WTC11 (cell line): ENCODE measurements around the gene BBS9. TPM values are rescaled to one million over a fixed set of nuclear protein-coding genes. Genes with fewer than 3 reads are reported as not detected.

Source experiments
- ATAC-seq: fragments of 200-7000 bp; cut with Tn5 transposase; 2 replicates; pipeline ENCODE4 v1.10.0; 2021; ENCODE audit warnings: mild to moderate bottlenecking, moderate library complexity
- CTCF ChIA-PET: fragments of 300-600 bp; sonication (Branson Sonifier 250); formaldehyde crosslinking; loops from one replicate; lab custom pipeline; 2021; ENCODE audit warnings: antibody characterized with exemption; lab: Charles Lee
- POLR2A ChIA-PET: fragments of 350-600 bp; sonication (Branson Sonifier 250); formaldehyde crosslinking; loops from one replicate; lab custom pipeline; 2021; ENCODE audit warnings: antibody characterized with exemption; lab: Charles Lee
- DNase-seq: peaks from one replicate; pipeline ENCODE4 v3.0.0; 2021; ENCODE audit warnings: low spot score
- H3K27ac Mint-ChIP-seq: 2 replicates; pipeline ENCODE4 v1.8.0; 2021; ENCODE audit warnings: mixed read lengths
- H3K27me3 Mint-ChIP-seq: 2 replicates; pipeline ENCODE4 v1.8.0; 2021; ENCODE audit warnings: low read depth, mild to moderate bottlenecking, moderate library complexity, mixed read lengths
- H3K36me3 Mint-ChIP-seq: 2 replicates; pipeline ENCODE4 v1.8.0; 2021; ENCODE audit warnings: mixed read lengths
- H3K4me1 Mint-ChIP-seq: 2 replicates; pipeline ENCODE4 v1.8.0; 2022; ENCODE audit warnings: mixed read lengths
- H3K4me3 Mint-ChIP-seq: 2 replicates; pipeline ENCODE4 v1.8.0; 2021; ENCODE audit warnings: mild to moderate bottlenecking, moderate library complexity, mixed read lengths
- H3K9me3 Mint-ChIP-seq: 2 replicates; pipeline ENCODE4 v1.8.0; 2021; ENCODE audit warnings: mixed read lengths
- ATF1 ChIP-seq: sonication (generic); formaldehyde crosslinking; IDR thresholded peaks from 2 replicates; pipeline ENCODE4 v1.8.1; 2023; ENCODE audit warnings: mild to moderate bottlenecking, moderate library complexity, missing genetic modification reagents
- EMX1 ChIP-seq: fragments of 250-450 bp; sonication (Bioruptor Pico); IDR thresholded peaks from 2 replicates; pipeline ENCODE4 v1.8.0; 2021; ENCODE audit warnings: mild to moderate bottlenecking
- FOXJ3 ChIP-seq: sonication (generic); formaldehyde crosslinking; IDR thresholded peaks from 2 replicates; pipeline ENCODE4 v1.9.0; 2021; ENCODE audit warnings: missing genetic modification reagents, mild to moderate bottlenecking, borderline replicate concordance
- GRHL2 ChIP-seq: fragments of 250-450 bp; sonication (Bioruptor Pico); IDR thresholded peaks from 2 replicates; pipeline ENCODE4 v1.8.0; 2022; ENCODE audit warnings: mild to moderate bottlenecking, moderate library complexity; ENCODE audit not compliant: insufficient replicate concordance, severe bottlenecking
- NFATC4 ChIP-seq: fragments of 250-450 bp; sonication (Bioruptor Pico); IDR thresholded peaks from 2 replicates; pipeline ENCODE4 v1.9.0; 2021; ENCODE audit warnings: mild to moderate bottlenecking
- NR2C2 ChIP-seq: sonication (generic); formaldehyde crosslinking; IDR thresholded peaks from 2 replicates; pipeline ENCODE4 v1.8.0; 2022; ENCODE audit warnings: mild to moderate bottlenecking, missing genetic modification reagents
- SOX15 ChIP-seq: fragments of 250-450 bp; sonication (Bioruptor Pico); IDR thresholded peaks from 2 replicates; pipeline ENCODE4 v1.9.0; 2021; ENCODE audit warnings: mild to moderate bottlenecking
- TEAD1 ChIP-seq: sonication (generic); formaldehyde crosslinking; IDR thresholded peaks from 2 replicates; pipeline ENCODE4 v1.8.0; 2022; ENCODE audit warnings: mild to moderate bottlenecking, missing genetic modification reagents
- ZNF121 ChIP-seq: sonication (generic); formaldehyde crosslinking; IDR thresholded peaks from 2 replicates; pipeline ENCODE4 v1.8.0; 2023; ENCODE audit warnings: missing genetic modification reagents
- ZNF219 ChIP-seq: sonication (generic); formaldehyde crosslinking; IDR thresholded peaks from 2 replicates; pipeline ENCODE4 v1.8.0; 2023; ENCODE audit warnings: missing genetic modification reagents, mild to moderate bottlenecking, borderline replicate concordance
- ZNF317 ChIP-seq: sonication (generic); formaldehyde crosslinking; IDR thresholded peaks from 2 replicates; pipeline ENCODE4 v1.8.1; 2023; ENCODE audit warnings: low read depth, mild to moderate bottlenecking, moderate library complexity, missing genetic modification reagents, borderline replicate concordance
- ZNF423 ChIP-seq: fragments of 250-450 bp; sonication (Bioruptor Pico); IDR thresholded peaks from 2 replicates; pipeline ENCODE4 v2.1.2; 2022; ENCODE audit warnings: mild to moderate bottlenecking, moderate library complexity
- total RNA-seq: library from RNA; stranded (reverse); gene quantifications from 3 replicates; pipeline ENCODE4 v1.2.3, GENCODE V29; 2021
- TF ChIP-seq, protein P1 (sequence below): sonication (generic); formaldehyde crosslinking; IDR thresholded peaks from 2 replicates; pipeline ENCODE4 v1.8.1; 2023; ENCODE audit warnings: mild to moderate bottlenecking, missing genetic modification reagents, moderate library complexity
- TF ChIP-seq, protein P2 (sequence below): sonication (generic); formaldehyde crosslinking; conservative IDR thresholded peaks from 2 replicates; pipeline ENCODE4 v1.8.1; 2023; ENCODE audit warnings: mild to moderate bottlenecking, low read depth, missing genetic modification reagents, moderate library complexity
- TF ChIP-seq, protein P3 (sequence below): sonication (generic); formaldehyde crosslinking; IDR thresholded peaks from 2 replicates; pipeline ENCODE4 v1.8.1; 2022; ENCODE audit warnings: mild to moderate bottlenecking, missing genetic modification reagents, moderate library complexity, borderline replicate concordance
- TF ChIP-seq, protein P4 (sequence below): fragments of 250-450 bp; sonication (Bioruptor Pico); IDR thresholded peaks from 2 replicates; pipeline ENCODE4 v1.9.0; 2021; ENCODE audit warnings: mild to moderate bottlenecking
- TF ChIP-seq, protein P5 (sequence below): sonication (generic); formaldehyde crosslinking; IDR thresholded peaks from 2 replicates; pipeline ENCODE4 v1.8.0; 2022; ENCODE audit warnings: mild to moderate bottlenecking, missing genetic modification reagents
- TF ChIP-seq, protein P6 (sequence below): sonication (generic); formaldehyde crosslinking; IDR thresholded peaks from 2 replicates; pipeline ENCODE4 v1.8.1; 2023; ENCODE audit warnings: mild to moderate bottlenecking, missing genetic modification reagents
- TF ChIP-seq, protein P7 (sequence below): fragments of 200-600 bp; IDR thresholded peaks from 2 replicates; pipeline ENCODE4 v1.8.0; 2022; ENCODE audit warnings: antibody characterized with exemption

Gene BBS9
- total RNA-seq, 1 experiment from 2014 or later, result 56.6 TPM

DNA sequence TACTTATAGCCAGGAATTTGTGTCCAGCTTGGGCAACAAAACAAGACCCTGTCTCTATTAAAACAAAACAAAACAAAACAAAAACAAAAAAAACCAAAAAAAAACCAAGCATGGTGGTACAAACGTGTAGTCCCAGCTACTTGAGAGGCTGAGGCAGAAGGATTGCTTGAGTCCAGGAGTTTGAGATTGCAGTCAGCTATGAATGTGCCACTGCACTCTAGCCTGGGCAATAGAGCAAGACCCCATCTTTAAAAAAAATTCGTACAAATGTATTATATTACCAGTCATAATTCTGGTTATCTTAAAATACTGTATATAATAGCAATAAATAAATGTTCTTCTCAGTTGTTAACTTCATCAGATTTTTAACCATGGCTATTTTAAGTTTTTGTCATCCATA is 2.3 kb upstream of the BBS9 start:
- Mint-ChIP-seq H3K4me3 (no peak overlapping the region), H3K27ac (no peak overlapping the region), H3K9me3 (no peaks in the 10 kb centered on the region), H3K27me3 (peaks cover 5% of the 10 kb centered on the region), H3K36me3 (no peaks in the 10 kb centered on the region), H3K4me1 (peaks cover 12% of the 10 kb centered on the region)
- TF ChIP-seq TEAD1 (no peak), ZNF121 (CRISPR knock-in tag) (peak; percentile 66; the same call in 1 of the 2 replicates), NFATC4 (CRISPR knock-in tag) (no peak)
- POLR2A ChIA-PET, result no interaction called here
- no peak for ATAC-seq
- DNase-seq, result no peak
- CTCF ChIA-PET, result no interaction called here

DNA sequence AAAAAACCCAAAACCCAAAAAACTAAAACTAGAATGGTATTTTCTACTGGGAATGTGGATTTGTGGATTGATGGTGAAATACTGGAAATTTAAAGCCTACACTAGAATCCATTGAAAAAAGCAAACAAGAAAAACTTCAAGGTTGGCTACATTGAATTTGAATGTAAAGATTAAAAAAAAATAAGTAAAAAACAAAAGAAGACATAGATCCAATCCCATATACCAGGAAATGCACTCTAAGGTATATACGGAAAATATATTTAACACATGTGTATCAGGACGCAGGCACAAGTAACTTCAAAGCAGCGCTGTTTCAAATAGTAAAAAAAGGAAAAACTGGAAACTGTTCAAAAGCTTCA is 754 bp upstream of the BBS9 start:
- CTCF ChIA-PET, result no interaction called here
- Mint-ChIP-seq H3K27ac (no peak overlapping the region), H3K4me3 (peak overlapping the region; percentile 93), H3K4me1 (peaks cover 12% of the 10 kb centered on the region), H3K36me3 (no peaks in the 10 kb centered on the region), H3K27me3 (peaks cover 3% of the 10 kb centered on the region), H3K9me3 (no peaks in the 10 kb centered on the region)
- POLR2A ChIA-PET, result no interaction called here
- DNase-seq, result no peak
- no peak for ATAC-seq
- no peak for TF ChIP-seq ZNF317 (CRISPR knock-in tag)
- no peak for TF ChIP-seq ZNF121 (CRISPR knock-in tag)
- TF ChIP-seq, protein P1, sequence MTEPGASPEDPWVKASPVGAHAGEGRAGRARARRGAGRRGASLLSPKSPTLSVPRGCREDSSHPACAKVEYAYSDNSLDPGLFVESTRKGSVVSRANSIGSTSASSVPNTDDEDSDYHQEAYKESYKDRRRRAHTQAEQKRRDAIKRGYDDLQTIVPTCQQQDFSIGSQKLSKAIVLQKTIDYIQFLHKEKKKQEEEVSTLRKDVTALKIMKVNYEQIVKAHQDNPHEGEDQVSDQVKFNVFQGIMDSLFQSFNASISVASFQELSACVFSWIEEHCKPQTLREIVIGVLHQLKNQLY, result no peak
- no peak for TF ChIP-seq GRHL2 (CRISPR knock-in tag)
- TF ChIP-seq, protein P2, sequence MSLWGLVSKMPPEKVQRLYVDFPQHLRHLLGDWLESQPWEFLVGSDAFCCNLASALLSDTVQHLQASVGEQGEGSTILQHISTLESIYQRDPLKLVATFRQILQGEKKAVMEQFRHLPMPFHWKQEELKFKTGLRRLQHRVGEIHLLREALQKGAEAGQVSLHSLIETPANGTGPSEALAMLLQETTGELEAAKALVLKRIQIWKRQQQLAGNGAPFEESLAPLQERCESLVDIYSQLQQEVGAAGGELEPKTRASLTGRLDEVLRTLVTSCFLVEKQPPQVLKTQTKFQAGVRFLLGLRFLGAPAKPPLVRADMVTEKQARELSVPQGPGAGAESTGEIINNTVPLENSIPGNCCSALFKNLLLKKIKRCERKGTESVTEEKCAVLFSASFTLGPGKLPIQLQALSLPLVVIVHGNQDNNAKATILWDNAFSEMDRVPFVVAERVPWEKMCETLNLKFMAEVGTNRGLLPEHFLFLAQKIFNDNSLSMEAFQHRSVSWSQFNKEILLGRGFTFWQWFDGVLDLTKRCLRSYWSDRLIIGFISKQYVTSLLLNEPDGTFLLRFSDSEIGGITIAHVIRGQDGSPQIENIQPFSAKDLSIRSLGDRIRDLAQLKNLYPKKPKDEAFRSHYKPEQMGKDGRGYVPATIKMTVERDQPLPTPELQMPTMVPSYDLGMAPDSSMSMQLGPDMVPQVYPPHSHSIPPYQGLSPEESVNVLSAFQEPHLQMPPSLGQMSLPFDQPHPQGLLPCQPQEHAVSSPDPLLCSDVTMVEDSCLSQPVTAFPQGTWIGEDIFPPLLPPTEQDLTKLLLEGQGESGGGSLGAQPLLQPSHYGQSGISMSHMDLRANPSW, result no peak
- TF ChIP-seq, protein P3, sequence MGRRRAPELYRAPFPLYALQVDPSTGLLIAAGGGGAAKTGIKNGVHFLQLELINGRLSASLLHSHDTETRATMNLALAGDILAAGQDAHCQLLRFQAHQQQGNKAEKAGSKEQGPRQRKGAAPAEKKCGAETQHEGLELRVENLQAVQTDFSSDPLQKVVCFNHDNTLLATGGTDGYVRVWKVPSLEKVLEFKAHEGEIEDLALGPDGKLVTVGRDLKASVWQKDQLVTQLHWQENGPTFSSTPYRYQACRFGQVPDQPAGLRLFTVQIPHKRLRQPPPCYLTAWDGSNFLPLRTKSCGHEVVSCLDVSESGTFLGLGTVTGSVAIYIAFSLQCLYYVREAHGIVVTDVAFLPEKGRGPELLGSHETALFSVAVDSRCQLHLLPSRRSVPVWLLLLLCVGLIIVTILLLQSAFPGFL, result no peak
- TF ChIP-seq, protein P4, sequence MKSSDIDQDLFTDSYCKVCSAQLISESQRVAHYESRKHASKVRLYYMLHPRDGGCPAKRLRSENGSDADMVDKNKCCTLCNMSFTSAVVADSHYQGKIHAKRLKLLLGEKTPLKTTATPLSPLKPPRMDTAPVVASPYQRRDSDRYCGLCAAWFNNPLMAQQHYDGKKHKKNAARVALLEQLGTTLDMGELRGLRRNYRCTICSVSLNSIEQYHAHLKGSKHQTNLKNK (CRISPR knock-in tag), result no peak
- TF ChIP-seq, protein P5, sequence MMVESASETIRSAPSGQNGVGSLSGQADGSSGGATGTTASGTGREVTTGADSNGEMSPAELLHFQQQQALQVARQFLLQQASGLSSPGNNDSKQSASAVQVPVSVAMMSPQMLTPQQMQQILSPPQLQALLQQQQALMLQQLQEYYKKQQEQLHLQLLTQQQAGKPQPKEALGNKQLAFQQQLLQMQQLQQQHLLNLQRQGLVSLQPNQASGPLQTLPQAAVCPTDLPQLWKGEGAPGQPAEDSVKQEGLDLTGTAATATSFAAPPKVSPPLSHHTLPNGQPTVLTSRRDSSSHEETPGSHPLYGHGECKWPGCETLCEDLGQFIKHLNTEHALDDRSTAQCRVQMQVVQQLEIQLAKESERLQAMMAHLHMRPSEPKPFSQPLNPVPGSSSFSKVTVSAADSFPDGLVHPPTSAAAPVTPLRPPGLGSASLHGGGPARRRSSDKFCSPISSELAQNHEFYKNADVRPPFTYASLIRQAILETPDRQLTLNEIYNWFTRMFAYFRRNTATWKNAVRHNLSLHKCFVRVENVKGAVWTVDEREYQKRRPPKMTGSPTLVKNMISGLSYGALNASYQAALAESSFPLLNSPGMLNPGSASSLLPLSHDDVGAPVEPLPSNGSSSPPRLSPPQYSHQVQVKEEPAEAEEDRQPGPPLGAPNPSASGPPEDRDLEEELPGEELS, result no peak
- no peak for TF ChIP-seq SOX15 (CRISPR knock-in tag)
- TF ChIP-seq ZNF423, result no peak
- no peak for TF ChIP-seq FOXJ3 (CRISPR knock-in tag)
- TF ChIP-seq ZNF219, result no peak
- TF ChIP-seq ATF1 (CRISPR knock-in tag), result no peak
- no peak for TF ChIP-seq NR2C2 (CRISPR knock-in tag)
- TF ChIP-seq EMX1, result no peak
- TF ChIP-seq, protein P6, sequence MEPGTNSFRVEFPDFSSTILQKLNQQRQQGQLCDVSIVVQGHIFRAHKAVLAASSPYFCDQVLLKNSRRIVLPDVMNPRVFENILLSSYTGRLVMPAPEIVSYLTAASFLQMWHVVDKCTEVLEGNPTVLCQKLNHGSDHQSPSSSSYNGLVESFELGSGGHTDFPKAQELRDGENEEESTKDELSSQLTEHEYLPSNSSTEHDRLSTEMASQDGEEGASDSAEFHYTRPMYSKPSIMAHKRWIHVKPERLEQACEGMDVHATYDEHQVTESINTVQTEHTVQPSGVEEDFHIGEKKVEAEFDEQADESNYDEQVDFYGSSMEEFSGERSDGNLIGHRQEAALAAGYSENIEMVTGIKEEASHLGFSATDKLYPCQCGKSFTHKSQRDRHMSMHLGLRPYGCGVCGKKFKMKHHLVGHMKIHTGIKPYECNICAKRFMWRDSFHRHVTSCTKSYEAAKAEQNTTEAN (CRISPR knock-in tag), result no peak
- TF ChIP-seq, protein P7, sequence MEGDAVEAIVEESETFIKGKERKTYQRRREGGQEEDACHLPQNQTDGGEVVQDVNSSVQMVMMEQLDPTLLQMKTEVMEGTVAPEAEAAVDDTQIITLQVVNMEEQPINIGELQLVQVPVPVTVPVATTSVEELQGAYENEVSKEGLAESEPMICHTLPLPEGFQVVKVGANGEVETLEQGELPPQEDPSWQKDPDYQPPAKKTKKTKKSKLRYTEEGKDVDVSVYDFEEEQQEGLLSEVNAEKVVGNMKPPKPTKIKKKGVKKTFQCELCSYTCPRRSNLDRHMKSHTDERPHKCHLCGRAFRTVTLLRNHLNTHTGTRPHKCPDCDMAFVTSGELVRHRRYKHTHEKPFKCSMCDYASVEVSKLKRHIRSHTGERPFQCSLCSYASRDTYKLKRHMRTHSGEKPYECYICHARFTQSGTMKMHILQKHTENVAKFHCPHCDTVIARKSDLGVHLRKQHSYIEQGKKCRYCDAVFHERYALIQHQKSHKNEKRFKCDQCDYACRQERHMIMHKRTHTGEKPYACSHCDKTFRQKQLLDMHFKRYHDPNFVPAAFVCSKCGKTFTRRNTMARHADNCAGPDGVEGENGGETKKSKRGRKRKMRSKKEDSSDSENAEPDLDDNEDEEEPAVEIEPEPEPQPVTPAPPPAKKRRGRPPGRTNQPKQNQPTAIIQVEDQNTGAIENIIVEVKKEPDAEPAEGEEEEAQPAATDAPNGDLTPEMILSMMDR, result no peak
